ENCODE measurements around the gene FABP6. TPM values are rescaled to one million over a fixed set of nuclear protein-coding genes. Genes with fewer than 3 reads are reported as not detected.

The FABP6 gene
- total RNA-seq, 1 experiment from 2014 or later = 5.7 TPM

DNA sequence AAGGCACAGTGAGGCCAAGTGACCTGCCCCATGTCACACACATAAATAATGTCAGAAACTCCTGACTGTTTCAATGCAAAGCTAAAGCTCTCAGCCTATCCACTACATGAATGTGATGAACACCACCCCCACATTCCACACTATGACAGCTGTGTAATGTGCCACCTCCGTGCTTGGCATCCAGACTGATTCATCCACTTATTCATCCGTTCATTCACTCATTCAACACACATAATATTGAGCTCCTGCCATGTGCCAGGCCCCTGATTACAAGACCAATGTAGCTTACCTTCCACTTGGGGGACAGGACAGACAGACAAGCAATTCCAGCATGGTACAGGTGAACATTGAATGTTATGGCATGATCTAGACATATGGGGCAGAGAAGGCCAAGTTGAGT lies 46.2 kb upstream of the FABP6 start:
- BruUV-seq (replicated peaks) = no TSS peak
- no peaks in the 10 kb centered on the region for H3K9me2 ChIP-seq (ENCODE audit: insufficient read depth)
- 0 out of 2 replicates have a peak, but pooled peaks cover 3% of the 10 kb centered on the region for H3K4me1 ChIP-seq (replicated peaks; ENCODE audit: insufficient read depth)
- no peak overlapping the region for H3K4me3 ChIP-seq
- H3K36me3 ChIP-seq (ENCODE audit: low read depth) = no peaks in the 10 kb centered on the region
- H2AFZ ChIP-seq = no peak overlapping the region
- H3K4me2 ChIP-seq = no peak overlapping the region
- DNase-seq = no peak
- CTCF ChIA-PET = no interaction called here
- no peaks in the 10 kb centered on the region for H4K20me1 ChIP-seq (ENCODE audit: insufficient read depth)
- intact Hi-C loops (cut with micrococcal nuclease; ENCODE audit: unreplicated experiment) = no loop called here
- no peaks in the 10 kb centered on the region; the same call in 1 of the 2 replicates for H3F3A ChIP-seq (ENCODE audit: insufficient read depth, low read depth)
- no peaks in the 10 kb centered on the region for H3K27me3 ChIP-seq (ENCODE audit: insufficient read depth, low read depth)
- no peak overlapping the region for H3K27ac ChIP-seq
- no peak for TF ChIP-seq EZH2 (IDR thresholded peaks at IDR 0.05; ENCODE audit: low read depth)
- TF ChIP-seq, protein P1, sequence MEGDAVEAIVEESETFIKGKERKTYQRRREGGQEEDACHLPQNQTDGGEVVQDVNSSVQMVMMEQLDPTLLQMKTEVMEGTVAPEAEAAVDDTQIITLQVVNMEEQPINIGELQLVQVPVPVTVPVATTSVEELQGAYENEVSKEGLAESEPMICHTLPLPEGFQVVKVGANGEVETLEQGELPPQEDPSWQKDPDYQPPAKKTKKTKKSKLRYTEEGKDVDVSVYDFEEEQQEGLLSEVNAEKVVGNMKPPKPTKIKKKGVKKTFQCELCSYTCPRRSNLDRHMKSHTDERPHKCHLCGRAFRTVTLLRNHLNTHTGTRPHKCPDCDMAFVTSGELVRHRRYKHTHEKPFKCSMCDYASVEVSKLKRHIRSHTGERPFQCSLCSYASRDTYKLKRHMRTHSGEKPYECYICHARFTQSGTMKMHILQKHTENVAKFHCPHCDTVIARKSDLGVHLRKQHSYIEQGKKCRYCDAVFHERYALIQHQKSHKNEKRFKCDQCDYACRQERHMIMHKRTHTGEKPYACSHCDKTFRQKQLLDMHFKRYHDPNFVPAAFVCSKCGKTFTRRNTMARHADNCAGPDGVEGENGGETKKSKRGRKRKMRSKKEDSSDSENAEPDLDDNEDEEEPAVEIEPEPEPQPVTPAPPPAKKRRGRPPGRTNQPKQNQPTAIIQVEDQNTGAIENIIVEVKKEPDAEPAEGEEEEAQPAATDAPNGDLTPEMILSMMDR (conservative IDR thresholded peaks at IDR 0.05) = no peak
- POLR2A ChIA-PET (ENCODE audit: unreplicated experiment) = interaction anchor here (0.7 kb wide), 1 partner anchor 49 kb away, joined by 3 read pairs; no protein-coding TSS in a partner anchor
- H3K79me2 ChIP-seq (ENCODE audit: low read depth) = no peaks in the 10 kb centered on the region
- no peaks in the 10 kb centered on the region for H3K9me3 ChIP-seq (ENCODE audit: insufficient read depth, low read depth)

GRCh38 chr5:160185626-160186360 lies 43.5 kb upstream of the FABP6 start:
- Histone ChIP-seq H3F3A (ENCODE audit: insufficient read depth, low read depth) (peaks cover 13% of the 10 kb centered on the region), H3K27me3 (ENCODE audit: insufficient read depth, low read depth) (no peaks in the 10 kb centered on the region), H3K4me2 (no peak overlapping the region), H3K79me2 (ENCODE audit: low read depth) (no peaks in the 10 kb centered on the region), H3K36me3 (ENCODE audit: low read depth) (no peaks in the 10 kb centered on the region), H3K4me3 (no peak overlapping the region), H3K9me2 (ENCODE audit: insufficient read depth) (no peaks in the 10 kb centered on the region), H3K9me3 (ENCODE audit: insufficient read depth, low read depth) (no peaks in the 10 kb centered on the region), H3K27ac (no peak overlapping the region), H3K4me1 (replicated peaks; ENCODE audit: insufficient read depth) (0 out of 2 replicates have a peak, but pooled peaks cover 12% of the 10 kb centered on the region), H2AFZ (no peak overlapping the region), H4K20me1 (ENCODE audit: insufficient read depth) (no peaks in the 10 kb centered on the region)
- TF ChIP-seq EZH2 (IDR thresholded peaks at IDR 0.05; ENCODE audit: low read depth) = no peak
- TF ChIP-seq, protein P1 (conservative IDR thresholded peaks at IDR 0.05) = no peak
- intact Hi-C loops (cut with micrococcal nuclease; ENCODE audit: unreplicated experiment) = no loop called here
- ChIA-PET POLR2A (ENCODE audit: unreplicated experiment) (no interaction called here), CTCF (no interaction called here)
- no peak for DNase-seq
- no TSS peak for BruUV-seq (replicated peaks)

GRCh38 chr5:160186480-160186879 lies 42.8 kb upstream of the FABP6 start:
- Histone ChIP-seq H3K27ac (no peak overlapping the region), H3K36me3 (ENCODE audit: low read depth) (no peaks in the 10 kb centered on the region), H3K9me2 (ENCODE audit: insufficient read depth) (no peaks in the 10 kb centered on the region), H3K27me3 (ENCODE audit: insufficient read depth, low read depth) (no peaks in the 10 kb centered on the region), H3K4me3 (no peak overlapping the region), H2AFZ (no peak overlapping the region), H3K79me2 (ENCODE audit: low read depth) (no peaks in the 10 kb centered on the region), H3K4me2 (no peak overlapping the region), H3K4me1 (replicated peaks; ENCODE audit: insufficient read depth) (0 out of 2 replicates have a peak, but pooled peaks cover 12% of the 10 kb centered on the region), H3F3A (ENCODE audit: insufficient read depth, low read depth) (peaks cover 13% of the 10 kb centered on the region), H3K9me3 (ENCODE audit: insufficient read depth, low read depth) (no peaks in the 10 kb centered on the region), H4K20me1 (ENCODE audit: insufficient read depth) (no peaks in the 10 kb centered on the region)
- no peak for DNase-seq
- ChIA-PET POLR2A (ENCODE audit: unreplicated experiment) (no interaction called here), CTCF (interaction anchor here (0.6 kb wide), 1 partner anchor 80 kb away, joined by 8 read pairs; no protein-coding TSS in a partner anchor)
- TF ChIP-seq EZH2 (IDR thresholded peaks at IDR 0.05; ENCODE audit: low read depth) = no peak
- TF ChIP-seq, protein P1 (conservative IDR thresholded peaks at IDR 0.05) = no peak
- intact Hi-C loops (cut with micrococcal nuclease; ENCODE audit: unreplicated experiment) = no loop called here
- BruUV-seq (replicated peaks) = no TSS peak

Measured in PC-9 (cell line).